Omental fat pad (tissue), 4 donors: ENCODE data around the gene CDK18. TPM values are rescaled to one million over a fixed set of nuclear protein-coding genes. Genes with fewer than 3 reads are reported as not detected.

ENCODE experiments used
- ATAC-seq: fragments of 150-250 bp; one replicate; pipeline ENCODE4 v1.9.1; 2016; ENCODE audit warnings: mild to moderate bottlenecking, moderate library complexity; ENCODE audit not compliant: low FRiP score
- DNase-seq: peaks from one replicate; pipeline ENCODE4 v3.0.0-alpha.2; 2019; ENCODE audit warnings: low spot score
- CTCF ChIP-seq, 3 donors: fragments of 450-650 bp; IDR thresholded peaks; one replicate each; pipeline ENCODE4 v1.5.1; 2016 to 2017; ENCODE audit warnings: antibody characterized with exemption in 3 of 3, mild to moderate bottlenecking in 3 of 3, moderate library complexity in 2 of 3
- total RNA-seq, 4 donors: library from RNA; depleted of rRNA; stranded (reverse); fragments of >200 nt; gene quantifications; one replicate each; pipeline ENCODE4 v1.1.0, GENCODE V29; 2016

CDK18 gene
- total RNA-seq, 4 donors from 2014 or later = 2.8 to 9.0 (median 5.3) TPM

GRCh38 chr1:205546541-205546940, 42.1 kb downstream of the CDK18 start:
- ATAC-seq (no peak), DNase-seq (no peak)
- no peak for TF ChIP-seq CTCF (IDR thresholded peaks at IDR 0.05)

GRCh38 chr1:205547936-205548827, 43.7 kb downstream of the CDK18 start:
- DNase-seq (no peak), ATAC-seq (no peak)
- no peak for TF ChIP-seq CTCF (IDR thresholded peaks at IDR 0.05)

- DNase-seq (no peak), ATAC-seq (no peak)
Measured at GRCh38 chr1:205554026-205554811, 49.8 kb downstream of the CDK18 start.

GRCh38 chr1:205561501-205562203, 57.2 kb downstream of the CDK18 start:
- no peak for TF ChIP-seq CTCF (IDR thresholded peaks at IDR 0.05)
- DNase-seq = no peak
- no peak for ATAC-seq

More at GRCh38 chr1:205554026-205554811, 49.8 kb downstream of the CDK18 start:
- TF ChIP-seq CTCF (IDR thresholded peaks at IDR 0.05) = no peak

- ATAC-seq (no peak), DNase-seq (no peak)
- TF ChIP-seq CTCF (IDR thresholded peaks at IDR 0.05) = no peak
Measured at GRCh38 chr1:205563927-205564441, 59.5 kb downstream of the CDK18 start.

GRCh38 chr1:205565799-205566198, 61.3 kb downstream of the CDK18 start:
- no peak for DNase-seq
- TF ChIP-seq CTCF (IDR thresholded peaks at IDR 0.05) = no peak
- ATAC-seq = no peak
